ENCODE measurements around the gene ODAPH.

Gene ODAPH

GRCh38 chr4:75545526-75545925 lies 10.3 kb upstream of the ODAPH start:
- DNase-seq: no peak

GRCh38 chr4:75547647-75548387 lies 8.0 kb upstream of the ODAPH start:
- DNase-seq: no peak

- no peak for DNase-seq
Observed at GRCh38 chr4:75549019-75549418, 6.8 kb upstream of the ODAPH start.

- no peak for DNase-seq
Observed at GRCh38 chr4:75552452-75552851, 3.4 kb upstream of the ODAPH start.

- no peak for DNase-seq
Observed at GRCh38 chr4:75557696-75558095, 1.8 kb downstream of the ODAPH start.

GRCh38 chr4:75561789-75562188 lies 5.9 kb downstream of the ODAPH start:
- DNase-seq: no peak

GRCh38 chr4:75564023-75564422 lies 8.2 kb downstream of the ODAPH start:
- DNase-seq: no peak

- no peak for DNase-seq
Observed at GRCh38 chr4:75565481-75565880, 9.6 kb downstream of the ODAPH start.

GRCh38 chr4:75566911-75567310 lies 11.0 kb downstream of the ODAPH start:
- DNase-seq: no peak

- DNase-seq: no peak
Observed at GRCh38 chr4:75567725-75568124, 11.9 kb downstream of the ODAPH start.

- DNase-seq: no peak
Observed at GRCh38 chr4:75584067-75584466, 28.2 kb downstream of the ODAPH start.

- DNase-seq: no peak
Observed at GRCh38 chr4:75593393-75593792, 37.5 kb downstream of the ODAPH start.

- DNase-seq: no peak
Observed at GRCh38 chr4:75596061-75596460, 40.2 kb downstream of the ODAPH start.

GRCh38 chr4:75598390-75598789 lies 42.5 kb downstream of the ODAPH start:
- DNase-seq: no peak

- no peak for DNase-seq
Observed at GRCh38 chr4:75599647-75600046, 43.8 kb downstream of the ODAPH start.

GRCh38 chr4:75605928-75606327 lies 50.1 kb downstream of the ODAPH start:
- no peak for DNase-seq

GRCh38 chr4:75612306-75612705 lies 56.4 kb downstream of the ODAPH start:
- DNase-seq: no peak

Measured in NCI-H1105 treated with DMSO at 0.1 percent for 48 hours (cell line).